ENCODE data around the gene CES5A. TPM values are rescaled to one million over a fixed set of nuclear protein-coding genes. Genes with fewer than 3 reads are reported as not detected.

The CES5A gene
- total and polyA plus RNA-seq, 11 donors = 0.10 to 0.51 (median 0.20) TPM; not detected in 8

DNA sequence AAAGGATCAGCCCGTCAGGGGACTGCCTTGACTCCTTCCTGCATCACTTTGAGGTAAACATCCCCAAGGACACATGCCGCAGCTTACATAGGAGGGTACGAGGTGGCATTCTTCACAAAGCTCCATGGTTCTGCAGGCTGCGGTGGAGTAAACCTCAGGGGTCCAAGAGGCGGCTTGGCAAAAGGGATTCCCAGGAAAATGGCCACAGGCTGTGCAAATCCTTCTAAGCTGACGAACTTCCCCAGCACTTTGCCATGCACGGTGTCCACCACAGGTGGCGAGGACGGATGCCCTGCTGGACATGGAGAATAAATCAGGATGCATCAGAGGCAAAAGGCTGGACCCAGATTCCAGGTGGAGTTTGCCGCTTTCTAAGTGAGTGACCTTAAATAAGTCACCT is 46.5 kb downstream of the CES5A start:
- DNase-seq (no peak), ATAC-seq (no peak)
- H3K4me1 ChIP-seq = peaks cover 0 to 14% (median 0%) of the 10 kb centered on the region in 12 donors
- WGBS, 4 donors = 73 to 84% (median 76%) methylated on average over 10 of the region's 10 CpGs
- TF ChIP-seq POLR2A (IDR thresholded peaks at IDR 0.05) = no peak
- TF ChIP-seq, protein P1, sequence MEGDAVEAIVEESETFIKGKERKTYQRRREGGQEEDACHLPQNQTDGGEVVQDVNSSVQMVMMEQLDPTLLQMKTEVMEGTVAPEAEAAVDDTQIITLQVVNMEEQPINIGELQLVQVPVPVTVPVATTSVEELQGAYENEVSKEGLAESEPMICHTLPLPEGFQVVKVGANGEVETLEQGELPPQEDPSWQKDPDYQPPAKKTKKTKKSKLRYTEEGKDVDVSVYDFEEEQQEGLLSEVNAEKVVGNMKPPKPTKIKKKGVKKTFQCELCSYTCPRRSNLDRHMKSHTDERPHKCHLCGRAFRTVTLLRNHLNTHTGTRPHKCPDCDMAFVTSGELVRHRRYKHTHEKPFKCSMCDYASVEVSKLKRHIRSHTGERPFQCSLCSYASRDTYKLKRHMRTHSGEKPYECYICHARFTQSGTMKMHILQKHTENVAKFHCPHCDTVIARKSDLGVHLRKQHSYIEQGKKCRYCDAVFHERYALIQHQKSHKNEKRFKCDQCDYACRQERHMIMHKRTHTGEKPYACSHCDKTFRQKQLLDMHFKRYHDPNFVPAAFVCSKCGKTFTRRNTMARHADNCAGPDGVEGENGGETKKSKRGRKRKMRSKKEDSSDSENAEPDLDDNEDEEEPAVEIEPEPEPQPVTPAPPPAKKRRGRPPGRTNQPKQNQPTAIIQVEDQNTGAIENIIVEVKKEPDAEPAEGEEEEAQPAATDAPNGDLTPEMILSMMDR (IDR thresholded peaks at IDR 0.05) = no peak
- H3K9me3 ChIP-seq = no peaks in the 10 kb centered on the region
- no peak overlapping the region for H3K27ac ChIP-seq
- peaks cover 0 to 5% (median 0%) of the 10 kb centered on the region in 9 donors for H3K27me3 ChIP-seq
- no peaks in the 10 kb centered on the region for H3K36me3 ChIP-seq
- intact Hi-C loops (cut with DNase I) = loop anchor here in 1 of 10 donors (10.0 kb wide), 1 partner anchor 94 kb away; no protein-coding TSS in a partner anchor
- no peak overlapping the region for H3K4me3 ChIP-seq

DNA sequence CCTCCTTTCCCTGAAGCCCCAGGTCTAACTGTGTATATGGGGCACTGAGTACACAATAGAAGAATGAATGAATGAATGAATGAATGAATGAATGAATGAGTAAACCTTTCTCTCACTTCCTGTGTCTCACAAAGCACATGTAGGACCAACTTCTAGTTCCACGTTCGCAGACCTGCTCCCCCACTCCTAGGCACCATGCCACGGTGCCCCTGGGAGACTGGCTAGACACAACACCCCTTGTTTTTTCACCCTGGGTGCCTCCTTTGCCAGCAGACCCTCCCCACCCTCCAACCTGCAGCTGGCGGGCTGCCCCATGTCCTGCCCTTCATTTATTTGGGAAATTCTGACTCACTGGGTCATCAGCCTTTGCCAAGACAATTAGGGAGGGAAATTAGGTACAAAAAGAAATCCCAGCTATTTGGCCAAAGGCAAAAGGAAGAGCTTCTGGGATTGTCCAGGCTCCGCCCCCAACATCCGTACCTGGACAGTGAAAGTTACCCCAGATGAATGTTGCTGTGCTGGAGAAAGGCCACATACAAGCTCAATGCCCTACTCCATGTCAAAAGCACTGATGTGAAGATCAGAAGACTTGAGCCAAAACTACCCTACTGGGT is 50.0 kb downstream of the CES5A start:
- Histone ChIP-seq H3K36me3 (no peaks in the 10 kb centered on the region), H3K9me3 (no peaks in the 10 kb centered on the region), H3K27me3 (peaks cover 0 to 12% (median 0%) of the 10 kb centered on the region in 9 donors), H3K4me3 (no peak overlapping the region), H3K27ac (no peak overlapping the region), H3K4me1 (no peaks in the 10 kb centered on the region)
- no peak for TF ChIP-seq POLR2A (IDR thresholded peaks at IDR 0.05)
- TF ChIP-seq, protein P1 (IDR thresholded peaks at IDR 0.05) = no peak
- no peak for ATAC-seq
- 75 to 81% (median 78%) methylated on average over 6 of the region's 6 CpGs for WGBS, 4 donors
- intact Hi-C loops (cut with DNase I) = loop anchor here in 1 of 10 donors (10.0 kb wide), 1 partner anchor 90 kb away; no protein-coding TSS in a partner anchor
- DNase-seq = no peak

DNA sequence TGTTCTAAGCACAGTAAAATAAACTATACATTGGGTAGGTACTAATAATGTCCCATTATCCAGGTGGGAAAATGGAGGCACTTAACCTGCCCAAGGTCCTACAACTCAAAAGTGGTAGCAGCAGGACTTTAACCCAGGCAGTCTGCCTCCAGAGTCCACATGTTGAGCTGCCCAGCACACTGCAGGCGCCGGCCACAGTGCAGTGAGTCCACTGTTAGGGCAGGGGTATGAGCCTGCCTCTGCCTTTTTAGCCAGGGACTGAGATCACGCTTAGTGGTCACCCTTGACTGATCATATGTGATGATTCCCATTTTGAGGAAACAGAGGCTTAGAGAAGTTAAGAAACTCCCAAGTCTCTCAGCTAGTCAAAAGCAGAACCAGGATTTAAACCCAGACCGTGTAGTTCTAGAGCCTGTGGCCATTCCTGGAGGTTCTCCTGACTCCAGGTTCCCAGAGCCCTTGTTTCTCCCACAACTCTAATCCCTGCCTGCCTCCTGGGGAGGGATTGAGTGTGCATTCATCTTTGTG is 50.6 kb downstream of the CES5A start:
- Histone ChIP-seq H3K4me1 (no peaks in the 10 kb centered on the region), H3K4me3 (no peak overlapping the region), H3K9me3 (no peaks in the 10 kb centered on the region), H3K36me3 (no peaks in the 10 kb centered on the region), H3K27me3 (peaks cover 0 to 12% (median 0%) of the 10 kb centered on the region in 9 donors), H3K27ac (no peak overlapping the region)
- TF ChIP-seq, protein P1 (IDR thresholded peaks at IDR 0.05) = no peak
- TF ChIP-seq POLR2A (IDR thresholded peaks at IDR 0.05) = no peak
- WGBS, 4 donors = 86 to 92% (median 87%) methylated on average over 4 of the region's 4 CpGs
- intact Hi-C loops (cut with DNase I) = loop anchor here in 1 of 10 donors (10.0 kb wide), 1 partner anchor 90 kb away; no protein-coding TSS in a partner anchor
- DNase-seq (no peak), ATAC-seq (no peak)

DNA sequence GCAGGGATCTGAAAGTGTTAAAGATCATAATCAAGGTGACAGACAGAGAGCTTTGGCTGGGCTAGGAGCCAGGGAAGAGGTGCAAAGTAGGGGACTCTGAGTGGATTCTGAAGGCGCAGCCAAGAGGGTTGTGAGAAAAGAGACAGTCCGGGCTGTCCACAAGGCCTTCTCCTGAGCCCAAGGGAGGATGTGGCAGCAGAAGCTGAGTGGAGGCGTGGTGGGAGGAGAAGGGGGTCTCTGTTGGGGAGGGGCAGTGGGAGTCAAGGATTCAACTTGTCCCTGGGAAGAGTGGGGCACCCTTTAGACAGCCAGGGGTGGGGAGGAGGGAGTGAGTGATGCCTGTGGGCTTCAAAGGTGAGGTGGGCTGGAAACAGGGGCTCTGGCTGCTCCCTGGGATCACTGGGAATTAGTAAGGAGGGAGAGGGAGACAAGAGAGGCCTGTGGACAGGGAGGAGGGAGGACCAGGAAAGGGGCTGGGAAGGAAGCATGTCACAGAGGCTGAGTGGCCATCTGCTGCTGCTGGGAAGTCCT is 52.8 kb downstream of the CES5A start:
- no peaks in the 10 kb centered on the region for H3K36me3 ChIP-seq
- H3K27ac ChIP-seq = no peak overlapping the region
- ATAC-seq (no peak), DNase-seq (no peak)
- TF ChIP-seq, protein P1 (IDR thresholded peaks at IDR 0.05) = no peak
- no peak for TF ChIP-seq POLR2A (IDR thresholded peaks at IDR 0.05)
- no peaks in the 10 kb centered on the region for H3K4me1 ChIP-seq
- no peaks in the 10 kb centered on the region for H3K9me3 ChIP-seq
- peaks cover 0 to 12% (median 0%) of the 10 kb centered on the region in 9 donors for H3K27me3 ChIP-seq
- 61 to 80% (median 74%) methylated on average over 3 of the region's 3 CpGs for WGBS, 4 donors
- intact Hi-C loops (cut with DNase I) = loop anchor here in 1 of 10 donors (10.0 kb wide), 1 partner anchor 88 kb away; no protein-coding TSS in a partner anchor
- no peak overlapping the region for H3K4me3 ChIP-seq

Data from heart left ventricle (tissue), 16 donors.